ENCODE data around the gene EFCAB6.

DNA sequence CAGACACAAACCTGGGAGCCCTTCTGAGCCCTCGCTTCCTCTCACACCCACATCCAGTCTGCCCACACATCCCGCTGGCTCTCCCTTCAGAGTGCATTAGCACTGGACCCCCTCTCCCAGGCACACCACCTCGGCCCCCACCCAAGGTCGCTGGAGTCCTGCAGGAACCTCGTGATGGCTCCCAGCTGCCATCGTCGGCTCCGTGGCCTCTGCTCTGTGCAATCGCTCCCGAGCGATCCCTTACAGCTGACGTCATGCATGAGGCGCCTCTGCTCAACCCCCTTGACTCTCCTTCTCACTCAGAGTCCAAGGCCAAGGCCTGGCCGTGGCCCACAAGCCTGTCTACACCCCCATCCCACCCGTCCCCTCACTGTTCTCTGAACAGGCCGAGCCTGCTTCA is 183.9 kb downstream of the EFCAB6 start:
- TF ChIP-seq, protein P1, sequence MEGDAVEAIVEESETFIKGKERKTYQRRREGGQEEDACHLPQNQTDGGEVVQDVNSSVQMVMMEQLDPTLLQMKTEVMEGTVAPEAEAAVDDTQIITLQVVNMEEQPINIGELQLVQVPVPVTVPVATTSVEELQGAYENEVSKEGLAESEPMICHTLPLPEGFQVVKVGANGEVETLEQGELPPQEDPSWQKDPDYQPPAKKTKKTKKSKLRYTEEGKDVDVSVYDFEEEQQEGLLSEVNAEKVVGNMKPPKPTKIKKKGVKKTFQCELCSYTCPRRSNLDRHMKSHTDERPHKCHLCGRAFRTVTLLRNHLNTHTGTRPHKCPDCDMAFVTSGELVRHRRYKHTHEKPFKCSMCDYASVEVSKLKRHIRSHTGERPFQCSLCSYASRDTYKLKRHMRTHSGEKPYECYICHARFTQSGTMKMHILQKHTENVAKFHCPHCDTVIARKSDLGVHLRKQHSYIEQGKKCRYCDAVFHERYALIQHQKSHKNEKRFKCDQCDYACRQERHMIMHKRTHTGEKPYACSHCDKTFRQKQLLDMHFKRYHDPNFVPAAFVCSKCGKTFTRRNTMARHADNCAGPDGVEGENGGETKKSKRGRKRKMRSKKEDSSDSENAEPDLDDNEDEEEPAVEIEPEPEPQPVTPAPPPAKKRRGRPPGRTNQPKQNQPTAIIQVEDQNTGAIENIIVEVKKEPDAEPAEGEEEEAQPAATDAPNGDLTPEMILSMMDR (IDR thresholded peaks at IDR 0.05 in 2 of 3, conservative IDR thresholded peaks at IDR 0.05 in 1 of 3; ENCODE audit: insufficient read depth in 2 of 3, low read depth in 1 of 3, low read length in 3 of 3), result no peak
- TF ChIP-seq ZNF239 (CRISPR knock-in tag; IDR thresholded peaks at IDR 0.05), result no peak
- TF ChIP-seq FOXK2 (conservative IDR thresholded peaks at IDR 0.05 in 1 of 2, IDR thresholded peaks at IDR 0.05 in 1 of 2; ENCODE audit: low read depth in 2 of 2), result no peak
- TF ChIP-seq, protein P2, sequence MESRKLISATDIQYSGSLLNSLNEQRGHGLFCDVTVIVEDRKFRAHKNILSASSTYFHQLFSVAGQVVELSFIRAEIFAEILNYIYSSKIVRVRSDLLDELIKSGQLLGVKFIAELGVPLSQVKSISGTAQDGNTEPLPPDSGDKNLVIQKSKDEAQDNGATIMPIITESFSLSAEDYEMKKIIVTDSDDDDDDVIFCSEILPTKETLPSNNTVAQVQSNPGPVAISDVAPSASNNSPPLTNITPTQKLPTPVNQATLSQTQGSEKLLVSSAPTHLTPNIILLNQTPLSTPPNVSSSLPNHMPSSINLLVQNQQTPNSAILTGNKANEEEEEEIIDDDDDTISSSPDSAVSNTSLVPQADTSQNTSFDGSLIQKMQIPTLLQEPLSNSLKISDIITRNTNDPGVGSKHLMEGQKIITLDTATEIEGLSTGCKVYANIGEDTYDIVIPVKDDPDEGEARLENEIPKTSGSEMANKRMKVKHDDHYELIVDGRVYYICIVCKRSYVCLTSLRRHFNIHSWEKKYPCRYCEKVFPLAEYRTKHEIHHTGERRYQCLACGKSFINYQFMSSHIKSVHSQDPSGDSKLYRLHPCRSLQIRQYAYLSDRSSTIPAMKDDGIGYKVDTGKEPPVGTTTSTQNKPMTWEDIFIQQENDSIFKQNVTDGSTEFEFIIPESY (CRISPR knock-in tag; IDR thresholded peaks at IDR 0.05), result no peak
- TF ChIP-seq, protein P3, sequence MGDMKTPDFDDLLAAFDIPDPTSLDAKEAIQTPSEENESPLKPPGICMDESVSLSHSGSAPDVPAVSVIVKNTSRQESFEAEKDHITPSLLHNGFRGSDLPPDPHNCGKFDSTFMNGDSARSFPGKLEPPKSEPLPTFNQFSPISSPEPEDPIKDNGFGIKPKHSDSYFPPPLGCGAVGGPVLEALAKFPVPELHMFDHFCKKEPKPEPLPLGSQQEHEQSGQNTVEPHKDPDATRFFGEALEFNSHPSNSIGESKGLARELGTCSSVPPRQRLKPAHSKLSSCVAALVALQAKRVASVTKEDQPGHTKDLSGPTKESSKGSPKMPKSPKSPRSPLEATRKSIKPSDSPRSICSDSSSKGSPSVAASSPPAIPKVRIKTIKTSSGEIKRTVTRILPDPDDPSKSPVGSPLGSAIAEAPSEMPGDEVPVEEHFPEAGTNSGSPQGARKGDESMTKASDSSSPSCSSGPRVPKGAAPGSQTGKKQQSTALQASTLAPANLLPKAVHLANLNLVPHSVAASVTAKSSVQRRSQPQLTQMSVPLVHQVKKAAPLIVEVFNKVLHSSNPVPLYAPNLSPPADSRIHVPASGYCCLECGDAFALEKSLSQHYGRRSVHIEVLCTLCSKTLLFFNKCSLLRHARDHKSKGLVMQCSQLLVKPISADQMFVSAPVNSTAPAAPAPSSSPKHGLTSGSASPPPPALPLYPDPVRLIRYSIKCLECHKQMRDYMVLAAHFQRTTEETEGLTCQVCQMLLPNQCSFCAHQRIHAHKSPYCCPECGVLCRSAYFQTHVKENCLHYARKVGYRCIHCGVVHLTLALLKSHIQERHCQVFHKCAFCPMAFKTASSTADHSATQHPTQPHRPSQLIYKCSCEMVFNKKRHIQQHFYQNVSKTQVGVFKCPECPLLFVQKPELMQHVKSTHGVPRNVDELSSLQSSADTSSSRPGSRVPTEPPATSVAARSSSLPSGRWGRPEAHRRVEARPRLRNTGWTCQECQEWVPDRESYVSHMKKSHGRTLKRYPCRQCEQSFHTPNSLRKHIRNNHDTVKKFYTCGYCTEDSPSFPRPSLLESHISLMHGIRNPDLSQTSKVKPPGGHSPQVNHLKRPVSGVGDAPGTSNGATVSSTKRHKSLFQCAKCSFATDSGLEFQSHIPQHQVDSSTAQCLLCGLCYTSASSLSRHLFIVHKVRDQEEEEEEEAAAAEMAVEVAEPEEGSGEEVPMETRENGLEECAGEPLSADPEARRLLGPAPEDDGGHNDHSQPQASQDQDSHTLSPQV (IDR thresholded peaks at IDR 0.05), result no peak
- TF ChIP-seq NRF1 (conservative IDR thresholded peaks at IDR 0.05 in 1 of 2, IDR thresholded peaks at IDR 0.05 in 1 of 2), result no peak
- TF ChIP-seq EP300 (IDR thresholded peaks at IDR 0.05; ENCODE audit: low read length), result no peak
- TF ChIP-seq TAF1 (IDR thresholded peaks at IDR 0.05; ENCODE audit: control insufficient read depth, extremely low read depth, insufficient read depth, low read length, severe bottlenecking), result no peak
- TF ChIP-seq BCL6 (CRISPR knock-in tag; IDR thresholded peaks at IDR 0.05), result no peak
- no peak for TF ChIP-seq MEIS2 (IDR thresholded peaks at IDR 0.05; ENCODE audit: partially characterized antibody)
- TF ChIP-seq CXXC5 (CRISPR knock-in tag; IDR thresholded peaks at IDR 0.05), result no peak
- TF ChIP-seq, protein P4, sequence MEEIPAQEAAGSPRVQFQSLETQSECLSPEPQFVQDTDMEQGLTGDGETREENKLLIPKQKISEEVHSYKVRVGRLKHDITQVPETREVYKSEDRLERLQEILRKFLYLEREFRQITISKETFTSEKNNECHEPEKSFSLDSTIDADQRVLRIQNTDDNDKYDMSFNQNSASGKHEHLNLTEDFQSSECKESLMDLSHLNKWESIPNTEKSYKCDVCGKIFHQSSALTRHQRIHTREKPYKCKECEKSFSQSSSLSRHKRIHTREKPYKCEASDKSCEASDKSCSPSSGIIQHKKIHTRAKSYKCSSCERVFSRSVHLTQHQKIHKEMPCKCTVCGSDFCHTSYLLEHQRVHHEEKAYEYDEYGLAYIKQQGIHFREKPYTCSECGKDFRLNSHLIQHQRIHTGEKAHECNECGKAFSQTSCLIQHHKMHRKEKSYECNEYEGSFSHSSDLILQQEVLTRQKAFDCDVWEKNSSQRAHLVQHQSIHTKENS (CRISPR knock-in tag; IDR thresholded peaks at IDR 0.05), result no peak

All from K562 (cell line).